ENCODE results near the gene C3orf22. TPM values are rescaled to one million over a fixed set of nuclear protein-coding genes. Genes with fewer than 3 reads are reported as not detected.
"Not testable (repeated sequence)": the region's sequence is repeated elsewhere in the genome, so short reads cannot be mapped to it uniquely, and the experiment has no call there.

The C3orf22 gene
- total RNA-seq, 4 donors from 2014 or later, result not detected

GRCh38 chr3:126538966-126539365 lies 19.8 kb downstream of the C3orf22 start:
- TF ChIP-seq CTCF (IDR thresholded peaks at IDR 0.05), result no peak
- TF ChIP-seq POLR2A (IDR thresholded peaks at IDR 0.05), result no peak
- no peak overlapping the region for H3K4me3 ChIP-seq (ENCODE audit: low read depth, poor library complexity, severe bottlenecking)
- 37 to 39% methylated on average over 5 of the region's 5 CpGs for WGBS, 2 donors
- intact Hi-C loops (cut with DNase I; ENCODE audit: low total_unique reads), result no loop called here
- peak in 1 of 2 donors; percentile 23 for DNase-seq (ENCODE audit: low spot score in 2 of 2)

GRCh38 chr3:126538316-126538715 lies 20.4 kb downstream of the C3orf22 start:
- no peak overlapping the region for H3K4me3 ChIP-seq (ENCODE audit: low read depth, poor library complexity, severe bottlenecking)
- intact Hi-C loops (cut with DNase I; ENCODE audit: low total_unique reads), result no loop called here
- DNase-seq (ENCODE audit: low spot score in 2 of 2), result peak in 1 of 2 donors; percentile 72
- 67 to 78% methylated on average over 9 of the region's 9 CpGs for WGBS, 2 donors
- no peak for TF ChIP-seq POLR2A (IDR thresholded peaks at IDR 0.05)
- no peak for TF ChIP-seq CTCF (IDR thresholded peaks at IDR 0.05)

- DNase-seq (ENCODE audit: low spot score in 2 of 2), result peak in 1 of 2 donors; percentile 78
- intact Hi-C loops (cut with DNase I; ENCODE audit: low total_unique reads), result no loop called here
- TF ChIP-seq POLR2A (IDR thresholded peaks at IDR 0.05) (no peak), CTCF (IDR thresholded peaks at IDR 0.05) (no peak)
- WGBS, 2 donors, result 66 to 71% methylated on average over 9 to 10 of the region's 10 CpGs
- no peak overlapping the region for H3K4me3 ChIP-seq (ENCODE audit: low read depth, poor library complexity, severe bottlenecking)
These were observed 20.9 kb downstream of the C3orf22 start for GRCh38 chr3:126537730-126538281.

GRCh38 chr3:126537116-126537729 lies 21.5 kb downstream of the C3orf22 start:
- DNase-seq (ENCODE audit: low spot score in 2 of 2), result peak in 1 of 2 donors; percentile 60
- intact Hi-C loops (cut with DNase I; ENCODE audit: low total_unique reads), result no loop called here
- no peak for TF ChIP-seq CTCF (IDR thresholded peaks at IDR 0.05)
- no peak for TF ChIP-seq POLR2A (IDR thresholded peaks at IDR 0.05)
- H3K4me3 ChIP-seq (ENCODE audit: low read depth, poor library complexity, severe bottlenecking), result no peak overlapping the region
- 68 to 75% methylated on average over 9 of the region's 9 CpGs for WGBS, 2 donors

GRCh38 chr3:126536126-126536525 lies 22.6 kb downstream of the C3orf22 start:
- no peak overlapping the region for H3K4me3 ChIP-seq (ENCODE audit: low read depth, poor library complexity, severe bottlenecking)
- intact Hi-C loops (cut with DNase I; ENCODE audit: low total_unique reads), result no loop called here
- peak in 1 of 2 donors; percentile 65 for DNase-seq (ENCODE audit: low spot score in 2 of 2)
- TF ChIP-seq CTCF (IDR thresholded peaks at IDR 0.05) (no peak), POLR2A (IDR thresholded peaks at IDR 0.05) (no peak)
- 75 to 89% methylated on average over 3 of the region's 3 CpGs for WGBS, 2 donors

- peak in 1 of 2 donors; percentile 45 for DNase-seq (ENCODE audit: low spot score in 2 of 2)
- intact Hi-C loops (cut with DNase I; ENCODE audit: low total_unique reads), result no loop called here
- TF ChIP-seq POLR2A (IDR thresholded peaks at IDR 0.05) (no peak), CTCF (IDR thresholded peaks at IDR 0.05) (no peak)
- H3K4me3 ChIP-seq (ENCODE audit: low read depth, poor library complexity, severe bottlenecking), result no peak overlapping the region
These were observed 23.1 kb downstream of the C3orf22 start for GRCh38 chr3:126535636-126536035.

- H3K4me3 ChIP-seq (ENCODE audit: low read depth, poor library complexity, severe bottlenecking); intact Hi-C loops (cut with DNase I; ENCODE audit: low total_unique reads); DNase-seq (ENCODE audit: low spot score in 2 of 2): not testable (repeated sequence)
- 79 to 91% methylated on average over 3 to 7 of the region's 7 CpGs for WGBS, 2 donors
These were observed 24.0 kb downstream of the C3orf22 start for GRCh38 chr3:126534716-126535115.
